Limb (tissue), 2 donors: ENCODE measurements around the gene RNF6.

Source experiments
- DNase-seq, 2 donors: peaks; one replicate each; pipeline ENCODE4 v3.0.0-alpha.2; 2016; ENCODE audit errors: extremely low spot score in 2 of 2

RNF6 gene

DNA sequence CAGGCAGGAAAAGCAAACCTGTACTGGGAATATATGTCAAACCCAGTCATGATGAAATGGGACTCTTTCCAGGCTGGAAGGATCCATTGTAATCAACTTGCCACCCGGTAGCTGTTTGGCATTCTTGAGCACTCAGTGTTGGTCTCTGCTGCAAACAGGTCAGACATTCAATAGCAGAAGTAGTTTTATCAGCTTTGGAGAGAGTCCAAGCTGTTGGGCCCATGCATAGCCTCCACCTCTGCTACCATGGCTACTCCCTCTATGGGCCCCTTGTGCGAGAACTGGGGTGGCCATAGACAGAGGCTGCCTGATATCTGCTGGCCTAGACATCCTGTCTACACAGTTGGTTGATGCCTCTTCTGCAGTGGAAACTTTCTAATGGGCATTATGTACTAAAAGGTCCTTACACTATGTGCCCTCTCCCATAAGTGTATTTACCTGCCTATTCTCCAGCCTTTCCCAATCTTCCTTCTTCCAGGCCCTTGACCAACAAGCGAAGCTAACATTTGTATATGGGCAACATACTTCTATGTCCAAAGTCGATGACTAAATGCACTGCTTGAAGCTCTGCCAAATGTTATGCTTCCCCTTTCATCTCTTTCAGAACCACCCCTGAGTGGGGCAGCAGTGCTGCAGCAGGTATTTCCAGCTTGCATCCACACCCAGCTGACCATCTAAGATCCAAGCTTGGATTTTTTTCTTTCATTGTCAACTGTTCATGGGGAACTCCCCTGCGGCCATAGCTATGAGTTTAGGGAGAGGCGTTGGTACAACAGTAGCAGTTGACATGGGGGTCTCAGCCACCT is 5.3 kb upstream of the RNF6 start:
- no peak for DNase-seq

DNA sequence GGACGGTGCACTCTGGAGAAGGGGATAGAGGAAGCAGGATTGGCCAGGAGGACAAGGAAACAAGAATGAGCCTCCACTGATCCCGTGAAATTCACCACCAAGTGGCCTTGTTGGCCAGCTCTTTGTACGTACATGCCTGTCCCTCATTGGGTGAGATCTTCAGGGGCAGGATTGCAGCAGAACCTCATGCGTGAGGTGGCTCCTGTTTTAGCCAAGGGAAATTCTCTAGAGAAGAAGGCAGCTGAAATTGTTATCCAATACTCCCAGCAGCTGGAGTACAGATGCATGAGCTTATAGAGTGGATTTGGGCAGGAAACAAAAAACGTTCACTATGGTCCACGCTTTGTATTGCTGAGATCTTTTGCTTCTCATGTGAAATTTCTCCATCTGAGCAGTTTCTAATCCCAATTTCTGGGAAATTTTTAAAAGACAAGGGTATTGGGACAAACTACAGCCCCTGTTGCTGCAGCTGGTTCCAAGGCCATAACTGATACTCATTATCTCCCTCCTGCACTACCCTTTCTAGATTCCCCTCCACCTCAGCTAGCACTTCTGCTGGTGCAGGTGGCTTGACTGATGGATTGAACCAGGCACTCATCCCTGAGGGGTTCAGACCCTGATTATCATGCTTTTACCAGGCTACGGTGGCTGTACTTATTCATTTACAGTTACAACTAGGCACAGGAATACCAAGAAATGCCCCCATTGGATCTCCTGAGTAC is 3.9 kb upstream of the RNF6 start:
- peak in 1 of 2 donors; percentile 57 for DNase-seq

DNA sequence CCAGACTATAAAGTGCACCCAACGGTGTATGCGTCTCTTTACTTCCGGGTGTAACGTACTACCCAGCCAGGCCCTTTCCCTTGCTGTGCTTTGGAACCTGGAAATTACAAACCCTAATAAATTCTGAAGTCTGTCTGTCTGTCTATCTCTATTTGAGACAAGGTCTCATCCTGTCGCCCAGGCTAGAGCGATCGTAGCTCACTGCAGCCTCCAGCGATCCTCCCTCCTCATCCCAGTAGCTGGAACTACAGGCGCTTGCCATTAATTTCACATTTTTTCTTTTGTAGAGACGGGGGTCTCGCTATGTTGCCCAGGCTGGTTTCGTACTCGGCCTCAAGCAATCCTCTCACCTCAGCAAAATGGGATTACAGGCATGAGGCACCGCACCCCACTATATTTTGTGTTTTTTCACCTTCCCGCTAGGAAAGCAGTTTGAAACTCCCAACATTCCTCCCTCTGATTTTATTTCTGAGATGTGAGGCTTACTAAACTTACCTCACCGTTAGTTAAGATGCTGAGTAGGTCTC is 469 bp upstream of the RNF6 start:
- no peak for DNase-seq

- no peak for DNase-seq
Observed at GRCh38 chr13:26221399-26221720, 754 bp downstream of the RNF6 start.

- DNase-seq: no peak
Observed at GRCh38 chr13:26220575-26220974, 1.5 kb downstream of the RNF6 start.

- DNase-seq: no peak
Observed at GRCh38 chr13:26219726-26220125, 2.4 kb downstream of the RNF6 start.

- no peak for DNase-seq
Observed at GRCh38 chr13:26216042-26216441, 6.1 kb downstream of the RNF6 start.

DNA sequence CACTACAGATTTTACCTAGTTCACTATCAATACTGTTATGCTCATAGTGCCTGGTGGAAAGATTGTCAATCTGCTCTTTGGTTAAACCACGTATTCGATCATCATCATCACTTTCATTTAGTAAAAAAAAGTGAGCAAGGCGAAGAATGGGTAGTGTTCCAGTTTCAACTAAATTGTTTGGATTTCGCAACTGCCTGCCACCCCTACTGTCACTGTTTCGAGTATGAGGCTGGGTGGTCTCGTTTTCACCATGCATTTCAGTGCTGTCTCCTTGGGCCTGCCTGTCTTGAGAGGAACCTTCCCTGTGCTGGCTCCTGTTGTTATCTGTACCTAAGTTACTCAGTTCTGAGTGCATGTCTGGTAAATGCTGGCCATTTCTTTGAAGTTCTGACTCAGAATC is 8.1 kb downstream of the RNF6 start:
- DNase-seq: no peak

- DNase-seq: no peak
Observed at GRCh38 chr13:26213345-26213744, 8.8 kb downstream of the RNF6 start.

- no peak for DNase-seq
Observed at GRCh38 chr13:26208287-26208686, 13.8 kb downstream of the RNF6 start.

GRCh38 chr13:26202365-26202972 is 19.6 kb downstream of the RNF6 start:
- no peak for DNase-seq

DNA sequence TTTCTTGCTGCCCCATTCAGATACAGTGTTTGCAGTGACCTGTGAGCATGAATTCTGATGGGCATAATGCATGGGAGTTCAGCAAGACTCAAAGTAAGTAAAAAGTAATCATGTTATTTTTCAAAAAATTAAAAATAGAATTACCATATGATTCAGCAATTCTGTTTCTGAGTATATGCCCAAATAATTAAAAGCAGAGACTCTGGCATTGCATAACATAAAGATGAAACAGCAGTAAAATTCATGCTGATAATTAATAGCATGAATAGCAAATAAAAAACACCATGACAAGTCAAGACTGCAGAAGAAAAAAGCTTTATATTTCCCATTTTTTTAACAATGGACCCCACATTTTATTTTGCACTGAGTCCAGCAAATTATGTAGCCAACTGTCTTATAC is 21.3 kb downstream of the RNF6 start:
- DNase-seq: no peak

DNA sequence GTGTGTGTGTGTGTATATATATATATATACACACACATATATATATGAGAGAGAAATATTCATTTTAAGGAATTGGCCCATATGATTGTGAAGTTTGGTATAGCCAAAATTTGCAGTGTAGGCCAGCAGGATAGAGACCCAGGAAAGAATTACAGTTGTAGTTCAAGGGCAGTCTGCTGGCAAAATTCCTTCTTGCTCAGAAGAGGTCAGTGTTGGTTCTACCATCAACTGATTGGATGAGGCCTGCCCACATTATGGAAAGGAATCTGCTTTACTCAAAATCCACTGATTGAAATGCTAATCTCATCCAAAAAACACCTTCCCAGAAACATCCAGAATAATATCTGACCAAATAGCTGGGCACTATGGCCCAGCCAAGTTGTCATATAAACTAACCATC is 24.0 kb downstream of the RNF6 start:
- no peak for DNase-seq

DNA sequence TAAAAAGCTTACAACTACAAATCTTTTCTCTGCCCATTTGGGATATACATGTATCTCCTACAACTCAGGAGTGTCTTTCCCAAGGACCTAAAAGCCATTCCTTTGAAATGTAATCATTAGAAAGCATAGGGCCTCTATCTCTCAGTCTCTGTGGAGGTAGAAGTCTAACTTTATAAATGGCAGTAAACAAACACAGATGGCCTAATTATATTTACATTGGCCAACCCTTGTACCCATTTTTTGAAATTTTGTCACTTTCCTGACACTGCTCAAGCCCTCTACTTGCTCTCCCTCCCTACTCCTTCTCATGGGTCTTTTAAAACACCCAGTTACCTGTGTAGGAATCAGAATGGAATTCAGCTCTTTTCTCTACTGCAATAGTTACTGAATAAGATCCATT is 24.8 kb downstream of the RNF6 start:
- DNase-seq: no peak

GRCh38 chr13:26186995-26187394 is 35.1 kb downstream of the RNF6 start:
- DNase-seq: peak in 1 of 2 donors; percentile 29

DNA sequence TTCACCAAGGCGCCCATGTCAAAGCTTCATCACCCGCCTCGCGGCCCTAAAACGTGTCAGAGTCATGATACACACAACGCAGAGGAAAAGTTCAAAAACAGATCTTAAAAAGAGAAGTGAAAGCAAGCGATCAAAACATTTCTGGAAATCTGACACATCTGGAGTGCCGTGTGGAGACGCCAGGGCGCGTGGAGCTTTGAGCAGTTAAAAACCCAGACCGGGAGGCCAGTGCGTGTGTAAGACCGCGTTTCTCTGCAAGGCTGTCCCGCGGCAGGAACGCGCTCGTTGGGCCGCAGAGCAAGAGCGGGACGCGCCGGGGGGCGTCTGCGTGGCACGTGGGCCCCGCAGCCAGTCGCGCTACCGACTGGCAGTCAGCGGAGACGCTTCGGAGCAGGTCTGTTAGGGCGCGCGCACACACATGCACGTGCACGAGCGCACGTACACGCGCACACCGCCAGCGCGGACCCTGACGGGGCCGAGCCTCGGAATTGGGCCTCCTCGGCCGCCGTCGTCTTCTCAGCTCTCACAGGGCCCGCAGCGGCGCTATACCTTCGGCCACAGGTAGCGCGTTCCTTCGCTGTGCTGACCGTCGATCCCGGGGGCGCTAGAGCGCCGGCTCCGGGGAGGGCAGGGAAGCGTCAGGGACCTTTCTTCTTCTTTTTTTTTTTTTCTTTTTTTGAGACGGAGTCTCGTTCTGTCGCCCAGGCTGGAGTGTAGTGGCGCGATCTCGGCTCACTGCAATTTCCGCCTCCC is 35.8 kb downstream of the RNF6 start:
- peak; percentile 89 to 95 for DNase-seq

- DNase-seq: no peak
Observed at GRCh38 chr13:26185720-26186117, 36.4 kb downstream of the RNF6 start.

DNA sequence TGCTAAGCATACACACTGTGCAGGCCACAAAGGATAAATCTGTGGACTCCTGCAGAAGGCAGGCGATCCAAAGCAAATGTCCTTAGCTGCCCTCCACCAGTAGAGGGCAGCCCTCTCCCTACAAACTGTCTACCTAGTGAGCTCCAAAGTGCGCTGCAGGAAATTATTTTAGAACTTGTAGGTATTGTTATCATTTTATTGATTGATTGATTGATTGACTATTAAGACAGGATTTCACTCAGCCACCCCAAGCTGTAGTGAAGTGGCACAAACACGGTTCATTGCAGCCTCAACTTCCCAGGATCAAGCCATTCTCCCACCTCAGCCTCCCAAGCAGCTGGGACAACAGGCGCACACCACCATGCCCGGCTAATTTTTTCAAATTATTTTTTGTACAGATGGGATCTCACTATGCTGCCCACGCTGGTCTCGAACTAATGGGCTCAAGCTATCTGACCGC is 37.3 kb downstream of the RNF6 start:
- peak; percentile 68 to 74 for DNase-seq

GRCh38 chr13:26183416-26183815 is 38.7 kb downstream of the RNF6 start:
- no peak for DNase-seq

DNA sequence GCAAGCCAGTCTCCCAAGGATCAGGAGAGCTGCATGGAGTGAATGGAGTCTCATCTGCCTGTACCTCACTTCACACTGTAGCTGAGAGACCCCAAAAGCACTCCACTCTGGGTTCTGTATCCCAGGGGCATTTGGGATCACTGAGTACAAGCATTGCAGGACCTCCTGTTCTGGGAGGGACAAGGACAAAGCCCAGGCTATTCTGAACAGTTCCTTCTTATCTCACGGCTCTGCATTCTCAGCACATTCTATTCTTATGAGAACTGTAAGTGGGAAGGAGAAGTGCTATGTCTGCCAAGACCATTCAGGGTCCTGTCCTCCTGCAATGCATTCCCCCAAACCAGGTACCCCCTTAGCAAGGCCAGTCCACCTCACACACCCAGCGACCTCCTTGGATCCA is 42.8 kb downstream of the RNF6 start:
- no peak for DNase-seq

GRCh38 chr13:26168835-26169234 is 53.3 kb downstream of the RNF6 start:
- DNase-seq: no peak
